ENCODE results near the gene LCE1D. TPM values are rescaled to one million over a fixed set of nuclear protein-coding genes. Genes with fewer than 3 reads are reported as not detected.

Gene LCE1D
- total and polyA plus RNA-seq, 2 experiments from 2014 or later: not detected

DNA sequence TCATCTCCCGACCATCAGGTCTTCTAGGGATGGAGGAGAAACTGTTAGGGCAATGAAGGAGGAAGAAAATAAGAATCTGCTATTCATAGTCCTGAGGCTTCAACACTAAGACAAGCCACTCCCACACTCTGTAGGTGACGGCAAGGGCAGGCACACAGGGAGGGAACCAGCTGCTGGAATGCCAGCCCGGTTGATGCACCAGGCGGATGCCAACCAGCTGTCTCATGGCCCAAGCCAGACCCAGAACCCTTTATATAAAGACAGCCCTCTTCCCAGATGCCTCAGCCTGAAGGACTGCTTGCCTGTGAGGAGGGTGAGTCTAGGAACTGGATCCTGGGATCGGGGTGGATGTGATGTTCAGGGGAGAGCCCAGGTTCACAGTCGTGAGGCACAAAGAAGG lies 38.8 kb upstream of the LCE1D start, which contains the start of gene KPRP:
Gene KPRP, plus strand, starts transcription at position 279 of the 400 bp plus-strand sequence. CDS start 1,564 bp downstream, outside the sequence.
- Histone ChIP-seq H3K4me2 (no peak within 1 kb of the TSS), H3K79me2 (replicated peaks; ENCODE audit: insufficient read depth) (no peaks in the 10 kb centered on the region), H3K4me3 (no peak within 1 kb of the TSS), H4K20me1 (replicated peaks; ENCODE audit: insufficient read depth) (no peaks in the 10 kb centered on the region), H3K9me2 (ENCODE audit: insufficient read depth) (0 out of 2 replicates have a peak, but pooled peaks cover 5% of the 10 kb centered on the region), H3K27ac (ENCODE audit: low read depth) (no peak within 1 kb of the TSS), H2AFZ (peak within 1 kb of the TSS; percentile 34; the same call in 1 of the 2 replicates), H3K36me3 (ENCODE audit: insufficient read depth) (no peaks in the 10 kb centered on the region), H3K27me3 (ENCODE audit: insufficient read depth) (no peaks in the 10 kb centered on the region), H3F3A (replicated peaks; ENCODE audit: low read depth) (no peaks in the 10 kb centered on the region), H3K4me1 (ENCODE audit: insufficient read depth) (no peaks in the 10 kb centered on the region; the same call in 1 of the 2 replicates)
- DNase-seq (ENCODE audit: low spot score): no peak
- H3K36me3 Mint-ChIP-seq (ENCODE audit: low read depth): no peaks in the 10 kb centered on the region
- peaks cover 2% of the 10 kb centered on the region for H3K27me3 Mint-ChIP-seq (ENCODE audit: insufficient read depth, low read depth, poor library complexity)
- no peak for TF ChIP-seq ZNF462 (CRISPR knock-in tag; IDR thresholded peaks at IDR 0.05)
- peak within 1 kb of the TSS; percentile 22; the same call in 1 of the 2 replicates for H3K27ac Mint-ChIP-seq
- ATAC-seq: peak; percentile 27; the same call in 2 of the 3 replicates
- H3K9me3 Mint-ChIP-seq: no peaks in the 10 kb centered on the region; the same call in 2 of the 3 replicates
- H3K4me3 Mint-ChIP-seq: no peak within 1 kb of the TSS
- H3K4me1 Mint-ChIP-seq: peaks cover 15% of the 10 kb centered on the region; the same call in 2 of the 3 replicates

DNA sequence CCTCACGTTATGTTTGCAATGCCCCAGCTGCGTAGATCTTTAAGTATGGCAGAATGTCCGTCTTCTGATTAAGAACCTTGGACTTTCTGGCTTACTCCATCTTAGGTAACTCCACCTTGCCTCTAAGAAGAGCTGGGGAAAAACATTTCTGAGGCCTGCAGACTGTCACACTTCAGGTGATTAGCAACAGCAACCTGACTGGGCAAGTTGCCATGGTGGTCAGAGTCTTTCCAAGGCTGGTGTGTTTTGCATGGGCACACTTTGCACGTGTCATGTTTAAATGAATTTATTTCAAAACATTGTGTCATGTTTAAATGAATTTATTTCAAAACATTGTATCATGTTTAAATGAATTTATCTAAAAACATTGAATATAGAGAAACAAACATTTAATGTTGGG lies 37.9 kb upstream of the LCE1D start:
- Histone ChIP-seq H3F3A (replicated peaks; ENCODE audit: low read depth) (no peaks in the 10 kb centered on the region), H3K79me2 (replicated peaks; ENCODE audit: insufficient read depth) (no peaks in the 10 kb centered on the region), H3K9me2 (ENCODE audit: insufficient read depth) (0 out of 2 replicates have a peak, but pooled peaks cover under 1% of the 10 kb centered on the region), H3K27me3 (ENCODE audit: insufficient read depth) (no peaks in the 10 kb centered on the region), H3K4me2 (no peak overlapping the region), H4K20me1 (replicated peaks; ENCODE audit: insufficient read depth) (no peaks in the 10 kb centered on the region), H3K4me3 (no peak overlapping the region), H2AFZ (no peak overlapping the region), H3K27ac (ENCODE audit: low read depth) (no peak overlapping the region), H3K36me3 (ENCODE audit: insufficient read depth) (no peaks in the 10 kb centered on the region), H3K4me1 (ENCODE audit: insufficient read depth) (no peaks in the 10 kb centered on the region; the same call in 1 of the 2 replicates)
- no peak for ATAC-seq
- Mint-ChIP-seq H3K4me3 (no peak overlapping the region), H3K27ac (no peak overlapping the region), H3K27me3 (ENCODE audit: insufficient read depth, low read depth, poor library complexity) (peaks cover 5% of the 10 kb centered on the region), H3K36me3 (ENCODE audit: low read depth) (no peaks in the 10 kb centered on the region), H3K4me1 (peaks cover 15% of the 10 kb centered on the region; the same call in 2 of the 3 replicates), H3K9me3 (no peaks in the 10 kb centered on the region; the same call in 2 of the 3 replicates)
- no peak for DNase-seq (ENCODE audit: low spot score)
- TF ChIP-seq NANOG (IDR thresholded peaks at IDR 0.05; ENCODE audit: borderline replicate concordance): no peak
- TF ChIP-seq EZH2 (IDR thresholded peaks at IDR 0.05; ENCODE audit: low read depth, unreplicated experiment): no peak
- no peak for TF ChIP-seq EZH2phosphoT487 (IDR thresholded peaks at IDR 0.05; ENCODE audit: unreplicated experiment)
- TF ChIP-seq REST (IDR thresholded peaks at IDR 0.05; ENCODE audit: unreplicated experiment): no peak

Measured in GM23338 (cell line).